Activated naive CD4-positive, alpha-beta T cell treated with anti-CD3 and anti-CD28 coated beads for 36 hours (primary cell): ENCODE data around the gene ZNF33B. TPM values are rescaled to one million over a fixed set of nuclear protein-coding genes. Genes with fewer than 3 reads are reported as not detected.
"Not testable (repeated sequence)": the region's sequence is repeated elsewhere in the genome, so short reads cannot be mapped to it uniquely, and the experiment has no call there.

Experiments used
- CTCF ChIA-PET: fragments of 350-600 bp; sonication (Branson Sonifier 250); formaldehyde crosslinking; loops from one replicate; lab custom pipeline; 2021; ENCODE audit warnings: antibody characterized with exemption; lab: Charles Lee
- DNase-seq: peaks from one replicate; pipeline ENCODE4 v3.0.0-alpha.2; 2020
- H3K27ac Mint-ChIP-seq: one replicate; pipeline ENCODE4 v1.8.0; 2021; ENCODE audit warnings: mild to moderate bottlenecking, mixed read lengths
- H3K27me3 Mint-ChIP-seq: one replicate; pipeline ENCODE4 v1.8.0; 2021; ENCODE audit warnings: low read depth, mixed read lengths
- H3K36me3 Mint-ChIP-seq: one replicate; pipeline ENCODE4 v1.8.0; 2021; ENCODE audit warnings: low read depth, mixed read lengths
- H3K4me1 Mint-ChIP-seq: one replicate; pipeline ENCODE4 v1.8.0; 2021; ENCODE audit warnings: low read depth, mixed read lengths
- H3K4me3 Mint-ChIP-seq: one replicate; pipeline ENCODE4 v1.8.0; 2021; ENCODE audit warnings: mild to moderate bottlenecking, moderate library complexity, mixed read lengths
- H3K9me3 Mint-ChIP-seq: one replicate; pipeline ENCODE4 v1.8.0; 2021; ENCODE audit warnings: mixed read lengths
- intact Hi-C: fragments of 100-400 bp; cut with micrococcal nuclease; formaldehyde crosslinking; loops from one replicate; pipeline ENCODE4 v1.15.1; 2023
- total RNA-seq, 2 experiments: library from RNA; stranded (reverse); gene quantifications; one replicate each; pipeline ENCODE4 v1.2.3, GENCODE V29; 2021

Gene ZNF33B
- total RNA-seq, result 10 to 100 TPM; 10.4 to 14.8 TPM

DNA sequence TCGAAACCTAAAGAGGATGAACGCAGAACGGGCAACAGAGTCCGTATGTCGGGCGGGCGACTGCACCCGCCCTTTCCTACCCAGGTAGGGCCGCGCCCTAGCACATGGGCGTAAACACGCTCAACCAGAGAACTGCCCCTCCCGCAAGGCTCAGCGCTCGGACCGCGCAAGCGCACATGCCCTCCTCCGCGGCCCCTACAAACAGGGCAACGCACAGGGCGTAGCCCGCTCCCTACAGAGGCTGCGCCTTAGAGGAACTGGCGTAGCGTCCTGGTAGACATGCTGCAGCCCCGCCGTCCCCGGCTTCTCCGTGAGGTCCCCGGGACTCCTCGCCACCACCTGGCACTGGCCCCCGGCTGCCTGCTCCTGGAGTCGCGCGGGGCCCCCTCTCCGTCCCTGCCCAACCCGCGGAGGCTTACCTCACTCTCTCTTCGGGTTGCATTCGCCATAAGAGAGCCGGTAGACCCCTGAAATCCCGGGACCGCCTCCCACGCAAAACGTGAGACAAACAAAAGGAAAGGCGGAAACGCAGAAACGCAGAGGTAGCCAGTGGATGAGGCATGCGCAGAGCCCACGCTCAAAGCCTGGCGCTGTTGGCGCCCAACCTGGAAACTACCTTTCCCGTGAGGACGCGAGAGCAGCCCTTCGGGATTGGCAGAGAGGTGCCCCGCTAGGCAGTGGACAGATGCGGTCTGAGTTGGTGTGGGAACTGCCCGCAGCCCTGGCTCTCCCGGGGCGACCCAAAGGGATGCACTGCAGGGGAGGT, at the start of gene ZNF33B:
ZNF33B (minus strand) TSS at position 516 of the 766 bp plus-strand sequence. CDS start 1,642 bp downstream, outside the sequence.
- H3K27me3 Mint-ChIP-seq, result no peaks in the 10 kb centered on the region
- peak; percentile 96 for DNase-seq
- peak within 1 kb of the TSS; percentile 97 for H3K4me3 Mint-ChIP-seq
- CTCF ChIA-PET, result no interaction called here
- intact Hi-C loops, result loop anchor here (1.0 to 5.0 kb wide), 11 partner anchors 19 to 936 kb away; partner anchors contain the start of genes BMS1, CSGALNACT2, HNRNPF and ZNF239
- H3K9me3 Mint-ChIP-seq, result no peaks in the 10 kb centered on the region
- peak within 1 kb of the TSS; percentile 99 for H3K27ac Mint-ChIP-seq
- H3K36me3 Mint-ChIP-seq, result peaks cover 7% of the 10 kb centered on the region
- H3K4me1 Mint-ChIP-seq, result peaks cover 29% of the 10 kb centered on the region

DNA sequence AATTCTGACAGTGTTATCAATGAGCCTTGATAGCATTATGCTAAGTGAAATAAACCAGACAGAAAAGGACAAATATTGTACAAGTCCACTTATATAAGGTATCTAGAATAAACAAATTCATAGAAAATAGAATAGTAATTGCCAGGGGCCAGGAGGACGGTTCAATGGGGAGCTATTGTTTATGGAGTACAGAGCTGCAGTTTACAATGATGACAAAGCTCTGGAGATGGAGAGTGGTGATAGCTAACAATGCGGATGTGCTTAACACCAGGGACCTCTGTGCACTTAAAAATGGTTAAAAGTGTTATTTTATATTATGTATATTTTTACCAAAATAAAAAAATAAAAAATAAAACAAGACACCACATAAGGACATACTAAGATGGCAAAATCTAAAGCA, 46.1 kb upstream of the ZNF33B start:
- Mint-ChIP-seq H3K4me3 (no peak overlapping the region), H3K9me3 (no peaks in the 10 kb centered on the region), H3K4me1 (peaks cover 3% of the 10 kb centered on the region), H3K36me3 (no peaks in the 10 kb centered on the region), H3K27ac (no peak overlapping the region), H3K27me3 (no peaks in the 10 kb centered on the region)
- DNase-seq, result no peak
- CTCF ChIA-PET, result no interaction called here
- intact Hi-C loops, result no loop called here

DNA sequence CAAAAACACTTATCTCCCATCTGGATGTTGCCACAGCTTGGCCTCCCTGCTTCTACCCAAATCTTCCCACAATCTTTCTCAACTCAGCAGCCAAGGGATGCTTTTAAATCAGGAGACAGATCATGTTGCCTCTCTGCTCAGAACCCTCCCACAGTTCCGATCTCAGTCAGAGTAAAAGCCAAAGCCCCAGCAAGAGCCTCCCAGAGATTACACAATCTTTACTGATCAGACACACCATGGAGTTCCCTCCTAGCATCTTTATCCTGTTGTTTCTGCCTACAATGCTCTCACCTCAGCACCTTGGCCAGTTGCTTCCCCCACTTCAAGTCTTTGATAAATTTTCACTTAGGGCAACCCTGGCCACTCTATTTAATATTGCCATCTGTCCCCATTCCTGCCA, 41.9 kb upstream of the ZNF33B start:
- Mint-ChIP-seq H3K4me1 (no peaks in the 10 kb centered on the region), H3K27me3 (no peaks in the 10 kb centered on the region), H3K9me3 (peaks cover 2% of the 10 kb centered on the region), H3K27ac (no peak overlapping the region), H3K36me3 (no peaks in the 10 kb centered on the region), H3K4me3 (no peak overlapping the region)
- DNase-seq, result no peak
- CTCF ChIA-PET, result no interaction called here
- intact Hi-C loops, result no loop called here

DNA sequence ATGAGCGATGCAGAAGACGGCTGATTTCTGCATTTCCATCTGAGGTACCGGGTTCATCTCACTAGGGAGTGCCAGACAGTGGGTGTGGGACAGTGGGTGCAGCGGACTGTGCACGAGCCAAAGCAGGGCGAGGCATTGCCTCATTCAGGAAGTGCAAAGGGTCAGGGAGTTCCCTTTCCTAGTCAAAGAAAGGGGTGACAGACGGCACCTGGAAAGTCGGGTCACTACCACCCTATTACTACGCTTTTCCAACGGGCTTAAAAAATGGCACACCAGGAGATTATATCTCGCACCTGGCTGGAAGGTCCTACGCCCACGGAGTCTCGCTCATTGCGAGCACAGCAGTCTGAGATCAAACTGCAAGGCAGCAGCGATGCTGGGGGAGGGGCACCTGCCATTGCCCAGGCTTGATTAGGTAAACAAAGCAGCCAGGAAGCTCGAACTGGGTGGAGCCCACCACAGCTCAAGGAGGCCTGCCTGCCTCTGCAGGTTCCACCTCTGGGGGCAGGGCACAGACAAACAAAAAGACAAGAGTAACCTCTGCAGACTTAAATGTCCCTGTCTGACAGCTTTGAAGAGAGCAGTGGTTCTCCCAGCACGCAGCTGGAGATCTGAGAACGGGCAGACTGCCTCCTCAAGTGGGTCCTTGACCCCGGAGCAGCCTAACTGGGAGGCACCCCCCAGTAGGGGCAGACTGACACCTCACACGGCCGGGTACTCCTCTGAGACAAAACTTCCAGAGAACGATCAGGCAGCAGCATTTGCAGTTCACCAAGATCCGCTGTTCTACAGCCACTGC, 27.0 kb upstream of the ZNF33B start:
- intact Hi-C loops, H3K9me3 Mint-ChIP-seq, H3K4me1 Mint-ChIP-seq, H3K36me3 Mint-ChIP-seq, DNase-seq, H3K27ac Mint-ChIP-seq, CTCF ChIA-PET, H3K4me3 Mint-ChIP-seq: not testable (repeated sequence)
- H3K27me3 Mint-ChIP-seq, result peaks cover 10% of the 10 kb centered on the region

DNA sequence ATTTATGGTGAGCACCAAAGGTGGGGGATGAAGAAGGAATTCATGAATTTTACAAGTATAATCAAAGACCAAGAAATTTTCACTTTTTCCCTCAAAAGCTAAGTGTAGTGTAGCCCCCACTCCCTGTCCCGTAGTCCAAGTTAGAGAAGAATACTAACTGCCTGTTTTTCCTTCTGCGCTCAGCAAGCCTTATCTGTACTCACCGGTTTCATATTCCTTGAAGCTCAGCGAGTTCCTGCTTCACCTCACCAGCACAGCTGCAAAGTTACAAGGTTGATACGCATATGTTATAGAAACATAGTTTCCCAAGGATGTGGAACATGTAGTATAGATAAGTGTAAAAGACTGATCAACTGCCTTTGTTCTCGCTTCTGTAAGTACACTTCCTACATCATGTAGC, 16.0 kb upstream of the ZNF33B start:
- no peaks in the 10 kb centered on the region for H3K9me3 Mint-ChIP-seq

DNA sequence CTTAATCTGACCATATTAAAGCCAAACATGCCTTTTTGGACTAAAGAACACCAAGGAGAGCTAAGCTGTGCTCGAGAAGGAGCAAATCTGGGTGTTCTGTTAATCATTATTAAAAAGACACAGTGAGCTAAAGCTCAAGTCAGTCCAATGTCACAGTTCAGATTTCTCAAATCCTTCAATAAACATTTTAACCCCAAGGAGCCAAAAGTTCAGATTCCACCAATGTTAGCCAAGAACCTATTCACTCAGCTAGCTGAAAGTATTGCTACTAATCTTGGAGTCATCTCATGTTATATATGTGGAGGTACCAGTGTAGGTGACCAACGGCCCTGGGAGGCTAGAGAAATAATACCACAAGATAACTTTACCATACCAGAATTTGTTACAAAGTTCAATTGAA, 14.5 kb upstream of the ZNF33B start:
- H3K36me3 Mint-ChIP-seq, result no peaks in the 10 kb centered on the region
- no peak overlapping the region for H3K27ac Mint-ChIP-seq
- CTCF ChIA-PET, result no interaction called here
- DNase-seq, result no peak
- H3K27me3 Mint-ChIP-seq, result no peaks in the 10 kb centered on the region
- no peaks in the 10 kb centered on the region for H3K9me3 Mint-ChIP-seq
- H3K4me1 Mint-ChIP-seq, result peaks cover 5% of the 10 kb centered on the region
- intact Hi-C loops, result no loop called here
- H3K4me3 Mint-ChIP-seq, result no peak overlapping the region

More for the DNA sequence above, 16.0 kb upstream of the ZNF33B start:
- no peak for DNase-seq
- no peaks in the 10 kb centered on the region for H3K27me3 Mint-ChIP-seq
- no peaks in the 10 kb centered on the region for H3K36me3 Mint-ChIP-seq
- no peak overlapping the region for H3K27ac Mint-ChIP-seq
- CTCF ChIA-PET, result no interaction called here
- H3K4me3 Mint-ChIP-seq, result no peak overlapping the region
- intact Hi-C loops, result no loop called here
- H3K4me1 Mint-ChIP-seq, result peaks cover 5% of the 10 kb centered on the region

DNA sequence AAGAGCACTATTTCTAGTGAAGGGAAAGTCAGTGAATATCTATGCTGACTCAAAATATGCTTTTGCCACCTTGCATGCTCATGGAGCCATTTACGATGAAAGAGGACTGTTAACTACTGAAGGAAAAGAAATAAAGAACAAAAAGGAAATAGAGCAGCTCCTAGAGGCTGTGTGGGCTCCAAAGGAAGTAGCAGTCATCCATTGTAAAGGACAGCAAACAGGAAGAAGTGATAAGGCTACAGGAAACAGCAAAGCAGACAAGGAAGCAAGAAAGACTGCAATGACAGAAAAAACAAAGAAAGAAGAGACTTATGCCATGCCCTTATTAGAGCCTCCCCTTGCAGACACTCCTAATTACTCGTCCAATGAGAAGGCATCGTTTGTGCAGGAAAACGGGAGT, 12.0 kb upstream of the ZNF33B start:
- H3K4me1 Mint-ChIP-seq, result peaks cover 5% of the 10 kb centered on the region
- CTCF ChIA-PET, result no interaction called here
- H3K27me3 Mint-ChIP-seq, result no peaks in the 10 kb centered on the region
- no peak overlapping the region for H3K4me3 Mint-ChIP-seq
- no peak overlapping the region for H3K27ac Mint-ChIP-seq
- DNase-seq, result no peak
- no peaks in the 10 kb centered on the region for H3K36me3 Mint-ChIP-seq
- no peaks in the 10 kb centered on the region for H3K9me3 Mint-ChIP-seq
- intact Hi-C loops, result no loop called here

DNA sequence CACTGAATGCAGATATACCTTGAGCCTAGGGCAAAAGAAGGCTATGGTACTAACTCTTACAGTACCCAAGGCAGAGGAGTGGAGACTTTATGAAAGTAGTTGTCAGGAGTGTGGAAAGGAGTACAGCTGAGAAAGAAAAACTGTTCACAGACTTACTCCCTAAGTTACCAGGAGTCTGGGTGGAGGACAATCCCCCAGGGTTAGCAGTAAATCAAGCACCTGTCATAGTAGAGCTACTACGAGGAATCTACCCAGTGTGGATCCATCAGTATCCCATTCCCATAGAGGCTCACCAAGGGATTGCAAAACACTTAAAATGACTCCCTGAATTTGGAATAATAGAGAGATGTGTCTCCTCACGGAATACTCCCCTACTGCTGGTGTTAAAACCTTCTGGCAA, 10.1 kb upstream of the ZNF33B start:
- no peak overlapping the region for H3K4me3 Mint-ChIP-seq
- no peak for DNase-seq
- H3K27ac Mint-ChIP-seq, result no peak overlapping the region
- no peaks in the 10 kb centered on the region for H3K27me3 Mint-ChIP-seq
- CTCF ChIA-PET, result no interaction called here
- no peaks in the 10 kb centered on the region for H3K36me3 Mint-ChIP-seq
- H3K4me1 Mint-ChIP-seq, result peaks cover 5% of the 10 kb centered on the region
- H3K9me3 Mint-ChIP-seq, result no peaks in the 10 kb centered on the region
- intact Hi-C loops, result no loop called here

DNA sequence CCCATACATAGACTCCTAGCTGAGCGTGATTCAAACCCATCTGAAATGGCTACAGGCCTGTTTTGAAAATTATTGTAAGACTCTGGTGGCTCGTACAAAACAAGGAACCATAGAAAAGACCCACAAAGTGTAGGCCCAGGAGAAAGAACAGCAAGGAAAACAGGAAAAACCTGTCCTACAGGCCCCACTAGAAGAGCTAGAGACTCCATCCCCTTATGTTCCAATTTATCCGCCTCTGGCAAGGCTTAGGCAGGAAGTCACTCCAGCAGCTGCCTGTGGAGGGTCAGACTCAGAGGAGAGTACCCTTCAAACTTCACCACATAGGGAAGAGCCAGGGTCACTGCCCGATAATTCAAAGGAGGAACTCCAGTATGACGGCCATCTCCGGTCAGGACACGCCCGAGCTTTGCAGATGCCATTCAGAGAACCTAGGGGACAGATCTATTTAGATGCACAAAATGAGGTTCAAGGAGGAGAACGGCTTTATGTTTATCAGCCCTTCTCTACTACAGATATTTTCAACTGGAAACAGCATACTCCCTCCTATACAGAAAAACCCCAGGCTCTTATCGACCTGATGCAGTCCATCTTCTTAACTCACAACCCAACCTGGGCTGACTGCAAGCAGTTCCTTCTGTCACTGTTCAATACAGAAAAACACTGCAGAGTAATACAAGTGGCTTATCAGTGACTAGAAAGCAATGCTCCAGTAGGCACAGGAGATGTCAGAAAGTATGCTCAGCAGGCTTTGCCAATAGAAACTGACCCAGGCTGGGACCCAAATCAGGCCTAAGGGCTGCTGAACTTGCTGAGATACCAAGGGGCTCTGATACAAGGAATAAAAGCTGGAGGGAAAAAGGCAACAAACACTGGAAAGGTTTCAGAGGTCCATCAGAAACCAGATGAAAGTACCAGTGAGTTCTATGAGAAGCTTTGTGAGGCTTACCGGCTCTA, 8.6 kb upstream of the ZNF33B start:
- intact Hi-C loops, result no loop called here
- DNase-seq, result no peak
- H3K9me3 Mint-ChIP-seq, result no peaks in the 10 kb centered on the region
- no peak overlapping the region for H3K27ac Mint-ChIP-seq
- H3K4me3 Mint-ChIP-seq, result no peak overlapping the region
- CTCF ChIA-PET, result interaction anchor here (0.6 kb wide), 1 partner anchor 32 kb away, joined by 4 read pairs; no protein-coding TSS in a partner anchor
- peaks cover 5% of the 10 kb centered on the region for H3K4me1 Mint-ChIP-seq
- no peaks in the 10 kb centered on the region for H3K27me3 Mint-ChIP-seq
- no peaks in the 10 kb centered on the region for H3K36me3 Mint-ChIP-seq

DNA sequence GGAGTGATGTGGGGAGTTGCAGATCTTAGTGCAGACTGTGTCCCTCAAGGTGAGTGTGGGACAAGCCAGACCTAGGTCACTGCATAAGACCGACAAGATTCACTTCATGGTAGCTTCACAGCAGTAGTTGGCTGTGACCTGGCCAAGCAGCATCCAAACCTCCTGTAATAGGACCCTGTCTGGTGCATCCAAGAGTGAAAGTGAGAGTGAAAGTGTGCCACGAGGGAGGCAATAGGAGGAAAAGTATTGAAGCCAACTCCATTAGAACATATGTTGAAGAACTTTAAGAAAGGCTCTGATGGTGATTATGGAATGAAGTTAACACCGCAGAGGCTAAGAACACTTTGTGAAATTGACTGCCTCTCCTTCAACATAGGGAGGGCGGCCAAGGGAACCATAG, 7.8 kb upstream of the ZNF33B start:
- Mint-ChIP-seq H3K27me3 (no peaks in the 10 kb centered on the region), H3K9me3 (no peaks in the 10 kb centered on the region), H3K4me1 (peaks cover 5% of the 10 kb centered on the region), H3K4me3 (no peak overlapping the region), H3K36me3 (no peaks in the 10 kb centered on the region), H3K27ac (no peak overlapping the region)
- intact Hi-C loops, result no loop called here
- CTCF ChIA-PET, result interaction anchor here (0.6 kb wide), 1 partner anchor 33 kb away, joined by 4 read pairs; no protein-coding TSS in a partner anchor
- DNase-seq, result no peak

DNA sequence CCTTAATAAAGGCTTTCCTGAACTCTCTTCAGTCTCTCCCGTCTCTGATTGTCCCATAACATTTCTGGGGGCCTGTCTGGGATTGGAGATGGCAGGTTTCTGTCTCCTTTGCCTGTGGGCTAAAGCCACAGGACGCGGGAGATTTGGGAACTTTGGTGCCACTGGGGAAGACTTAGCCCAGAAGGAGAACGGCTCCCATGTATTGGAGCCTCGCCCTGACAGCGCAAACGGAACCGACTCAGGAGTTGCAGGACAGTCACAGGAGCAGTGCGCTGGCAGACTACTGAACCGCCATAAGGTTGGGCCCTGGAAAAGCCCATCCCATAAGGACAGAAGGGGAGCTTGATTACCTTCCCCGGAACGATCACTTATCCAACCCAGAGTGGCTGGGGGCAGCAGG, 7.1 kb upstream of the ZNF33B start:
- Mint-ChIP-seq H3K4me1 (peaks cover 4% of the 10 kb centered on the region), H3K27ac (no peak overlapping the region), H3K4me3 (no peak overlapping the region), H3K27me3 (no peaks in the 10 kb centered on the region), H3K36me3 (no peaks in the 10 kb centered on the region), H3K9me3 (no peaks in the 10 kb centered on the region)
- intact Hi-C loops, result no loop called here
- CTCF ChIA-PET, result no interaction called here
- no peak for DNase-seq

DNA sequence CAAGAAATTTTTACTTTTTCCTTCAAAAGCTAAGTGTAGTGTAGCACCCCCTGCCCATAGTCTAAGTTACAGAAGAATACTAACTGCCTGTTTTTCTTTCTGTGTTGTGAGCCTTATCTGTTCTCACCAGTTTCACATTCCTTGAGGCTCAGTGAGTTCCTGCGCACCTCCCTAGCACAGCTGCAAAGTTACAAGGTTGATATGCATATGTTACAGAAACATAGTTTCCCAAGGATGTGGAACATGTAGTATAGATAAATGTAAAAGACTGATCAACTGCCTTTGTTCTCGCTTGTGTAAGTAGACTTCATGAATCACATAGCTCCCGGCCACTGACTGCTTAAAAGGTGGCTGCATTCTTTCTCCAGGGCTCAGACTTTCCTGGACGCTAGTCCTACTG, 6.7 kb upstream of the ZNF33B start:
- no peak overlapping the region for H3K4me3 Mint-ChIP-seq
- intact Hi-C loops, result no loop called here
- H3K9me3 Mint-ChIP-seq, result no peaks in the 10 kb centered on the region
- H3K36me3 Mint-ChIP-seq, result no peaks in the 10 kb centered on the region
- no peak overlapping the region for H3K27ac Mint-ChIP-seq
- H3K27me3 Mint-ChIP-seq, result no peaks in the 10 kb centered on the region
- DNase-seq, result no peak
- CTCF ChIA-PET, result no interaction called here
- no peaks in the 10 kb centered on the region for H3K4me1 Mint-ChIP-seq
